ENCODE data around the gene TTYH1. TPM values are rescaled to one million over a fixed set of nuclear protein-coding genes. Genes with fewer than 3 reads are reported as not detected.
A peak's percentile ranks its signal among the peaks of the same experiment; 100 is the strongest.

TTYH1 gene
- total RNA-seq, 1 experiment from 2014 or later, result 2.9 TPM

DNA sequence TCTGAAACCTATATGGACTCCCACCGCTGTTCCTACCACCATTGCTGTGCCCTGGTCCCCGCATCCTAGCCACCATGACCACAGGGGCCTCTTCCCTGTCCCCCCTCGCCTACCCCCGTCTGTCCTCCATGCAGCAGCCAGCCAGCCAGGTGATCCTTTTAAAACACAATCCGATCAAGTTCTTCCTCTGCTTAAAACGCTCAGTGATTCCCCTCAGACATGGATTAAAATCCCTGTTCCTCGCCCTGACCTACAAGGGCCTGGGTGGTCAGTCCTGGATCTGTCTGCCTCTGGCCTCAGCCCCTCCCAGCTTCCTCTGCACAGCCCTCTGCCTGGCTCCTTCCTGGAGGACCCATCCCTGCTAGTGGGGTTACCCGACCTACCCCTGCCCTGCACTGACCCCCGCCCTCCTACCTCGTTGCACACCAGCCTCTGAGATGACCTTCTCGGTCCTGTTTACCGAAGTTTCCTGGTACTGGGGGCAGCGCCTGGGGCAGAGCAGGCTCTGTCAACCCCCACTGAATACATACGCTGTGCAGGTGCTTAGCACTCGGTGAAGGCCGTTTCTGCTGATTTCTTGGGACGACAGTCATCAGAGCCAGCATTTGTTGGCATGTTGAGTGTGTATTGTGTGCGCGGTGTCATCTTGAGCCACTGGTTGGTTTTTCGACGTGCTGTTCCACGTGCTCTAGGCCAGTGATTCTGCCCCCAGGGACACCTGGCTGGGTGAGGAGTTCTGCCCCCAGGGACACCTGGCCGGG, 19.0 kb downstream of the TTYH1 start:
- intact Hi-C loops (cut with micrococcal nuclease; ENCODE audit: unreplicated experiment), result no loop called here
- H3K9me3 Mint-ChIP-seq (ENCODE audit: low read depth, unreplicated experiment), result no peaks in the 10 kb centered on the region
- H3K4me1 Mint-ChIP-seq (ENCODE audit: low read depth, unreplicated experiment), result peaks cover 42% of the 10 kb centered on the region

DNA sequence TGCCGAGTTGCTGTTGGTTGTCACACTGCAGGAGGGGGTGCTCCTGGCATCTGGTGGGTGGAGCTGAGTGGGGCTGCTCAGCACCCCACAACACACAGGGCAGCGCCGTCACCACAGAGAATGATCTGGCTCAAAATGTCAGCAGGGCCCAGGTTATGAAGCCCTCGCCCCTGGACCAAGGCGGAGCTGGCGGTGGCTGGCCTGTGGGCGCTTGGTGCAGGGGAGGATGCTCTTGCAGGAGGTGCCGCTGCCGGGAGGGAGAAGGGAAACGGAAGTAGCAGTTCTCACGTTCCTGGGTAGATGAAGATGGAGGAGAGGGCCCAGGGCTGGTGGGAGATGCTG, 19.6 kb downstream of the TTYH1 start:
- no TSS peak for BruUV-seq (replicated peaks)
- TF ChIP-seq, protein P1, sequence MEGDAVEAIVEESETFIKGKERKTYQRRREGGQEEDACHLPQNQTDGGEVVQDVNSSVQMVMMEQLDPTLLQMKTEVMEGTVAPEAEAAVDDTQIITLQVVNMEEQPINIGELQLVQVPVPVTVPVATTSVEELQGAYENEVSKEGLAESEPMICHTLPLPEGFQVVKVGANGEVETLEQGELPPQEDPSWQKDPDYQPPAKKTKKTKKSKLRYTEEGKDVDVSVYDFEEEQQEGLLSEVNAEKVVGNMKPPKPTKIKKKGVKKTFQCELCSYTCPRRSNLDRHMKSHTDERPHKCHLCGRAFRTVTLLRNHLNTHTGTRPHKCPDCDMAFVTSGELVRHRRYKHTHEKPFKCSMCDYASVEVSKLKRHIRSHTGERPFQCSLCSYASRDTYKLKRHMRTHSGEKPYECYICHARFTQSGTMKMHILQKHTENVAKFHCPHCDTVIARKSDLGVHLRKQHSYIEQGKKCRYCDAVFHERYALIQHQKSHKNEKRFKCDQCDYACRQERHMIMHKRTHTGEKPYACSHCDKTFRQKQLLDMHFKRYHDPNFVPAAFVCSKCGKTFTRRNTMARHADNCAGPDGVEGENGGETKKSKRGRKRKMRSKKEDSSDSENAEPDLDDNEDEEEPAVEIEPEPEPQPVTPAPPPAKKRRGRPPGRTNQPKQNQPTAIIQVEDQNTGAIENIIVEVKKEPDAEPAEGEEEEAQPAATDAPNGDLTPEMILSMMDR (IDR thresholded peaks at IDR 0.05; ENCODE audit: unreplicated experiment), result no peak
- no peaks in the 10 kb centered on the region for H3K9me3 Mint-ChIP-seq (ENCODE audit: low read depth, unreplicated experiment)
- H3K27me3 Mint-ChIP-seq (ENCODE audit: unreplicated experiment), result no peaks in the 10 kb centered on the region
- peaks cover 68% of the 10 kb centered on the region for H3K36me3 Mint-ChIP-seq (ENCODE audit: insufficient read depth, unreplicated experiment)
- peaks cover 42% of the 10 kb centered on the region for H3K4me1 Mint-ChIP-seq (ENCODE audit: low read depth, unreplicated experiment)
- intact Hi-C loops (cut with micrococcal nuclease; ENCODE audit: unreplicated experiment), result no loop called here
- no peak overlapping the region for H3K4me3 Mint-ChIP-seq (ENCODE audit: low read depth, unreplicated experiment)
- CTCF ChIA-PET, result no interaction called here
- DNase-seq, result no peak
- H3K27ac Mint-ChIP-seq (ENCODE audit: unreplicated experiment), result peak overlapping the region; percentile 24

More for the DNA sequence above, 19.0 kb downstream of the TTYH1 start:
- H3K27me3 Mint-ChIP-seq (ENCODE audit: unreplicated experiment), result peaks cover 5% of the 10 kb centered on the region
- TF ChIP-seq, protein P1 (IDR thresholded peaks at IDR 0.05; ENCODE audit: unreplicated experiment), result no peak
- DNase-seq, result no peak
- BruUV-seq (replicated peaks), result no TSS peak
- H3K4me3 Mint-ChIP-seq (ENCODE audit: low read depth, unreplicated experiment), result no peak overlapping the region
- peaks cover 68% of the 10 kb centered on the region for H3K36me3 Mint-ChIP-seq (ENCODE audit: insufficient read depth, unreplicated experiment)
- H3K27ac Mint-ChIP-seq (ENCODE audit: unreplicated experiment), result peak overlapping the region; percentile 24
- CTCF ChIA-PET, result no interaction called here

DNA sequence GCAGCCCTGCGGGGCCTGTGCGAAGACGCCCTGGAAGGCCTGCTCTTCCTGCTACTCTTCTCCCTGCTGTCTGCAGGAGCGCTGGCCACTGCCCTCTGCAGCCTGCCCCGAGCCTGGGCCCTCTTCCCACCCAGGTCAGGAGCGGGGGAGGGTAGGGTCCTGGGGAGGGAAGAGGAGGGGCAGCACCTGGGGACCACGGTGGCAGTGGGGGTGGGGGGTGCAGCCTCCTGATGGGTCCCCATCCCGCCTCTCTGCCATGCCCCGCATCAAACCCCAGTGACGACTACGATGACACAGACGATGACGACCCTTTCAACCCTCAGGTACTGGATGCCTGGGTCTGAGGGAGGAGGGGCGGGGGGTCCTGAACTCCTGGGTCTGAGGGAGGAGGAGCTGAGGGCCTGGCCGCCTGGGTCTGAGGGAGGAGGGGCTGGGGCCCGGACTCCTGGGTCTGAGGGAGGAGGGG, 20.3 kb downstream of the TTYH1 start:
- Mint-ChIP-seq H3K36me3 (ENCODE audit: insufficient read depth, unreplicated experiment) (peaks cover 61% of the 10 kb centered on the region), H3K4me3 (ENCODE audit: low read depth, unreplicated experiment) (no peak overlapping the region), H3K27ac (ENCODE audit: unreplicated experiment) (no peak overlapping the region), H3K9me3 (ENCODE audit: low read depth, unreplicated experiment) (no peaks in the 10 kb centered on the region), H3K4me1 (ENCODE audit: low read depth, unreplicated experiment) (peaks cover 42% of the 10 kb centered on the region), H3K27me3 (ENCODE audit: unreplicated experiment) (no peaks in the 10 kb centered on the region)
- no peak for DNase-seq
- TF ChIP-seq, protein P1 (IDR thresholded peaks at IDR 0.05; ENCODE audit: unreplicated experiment), result no peak
- CTCF ChIA-PET, result no interaction called here
- intact Hi-C loops (cut with micrococcal nuclease; ENCODE audit: unreplicated experiment), result no loop called here
- no TSS peak for BruUV-seq (replicated peaks)

- Mint-ChIP-seq H3K27ac (ENCODE audit: unreplicated experiment) (peak overlapping the region; percentile 64), H3K4me1 (ENCODE audit: low read depth, unreplicated experiment) (peaks cover 38% of the 10 kb centered on the region), H3K9me3 (ENCODE audit: low read depth, unreplicated experiment) (no peaks in the 10 kb centered on the region), H3K27me3 (ENCODE audit: unreplicated experiment) (no peaks in the 10 kb centered on the region), H3K36me3 (ENCODE audit: insufficient read depth, unreplicated experiment) (peaks cover 61% of the 10 kb centered on the region), H3K4me3 (ENCODE audit: low read depth, unreplicated experiment) (no peak overlapping the region)
- BruUV-seq (replicated peaks), result no TSS peak
- CTCF ChIA-PET, result no interaction called here
- intact Hi-C loops (cut with micrococcal nuclease; ENCODE audit: unreplicated experiment), result no loop called here
- no peak for DNase-seq
- TF ChIP-seq, protein P1 (IDR thresholded peaks at IDR 0.05; ENCODE audit: unreplicated experiment), result no peak
These were observed 20.8 kb downstream of the TTYH1 start for GRCh38 chr19:54436031-54436523.

Measured in Calu3 (cell line).